Esophagus squamous epithelium (tissue), 4 donors: ENCODE data around the gene SLU7.

Experiments
- POLR2A ChIP-seq, 4 donors: fragments of 450-650 bp; IDR thresholded peaks; one replicate each; pipeline ENCODE4 v1.6.1; 2017; ENCODE audit warnings: antibody characterized with exemption in 4 of 4, mild to moderate bottlenecking in 4 of 4, moderate library complexity in 3 of 4
- TF ChIP-seq, protein P1 (sequence below), 6 experiments: fragments of 450-650 bp in 4 of 6; fragments of 200-600 bp in 2 of 6; sonication (generic) in 2 of 6; IDR thresholded peaks; one replicate each; pipeline ENCODE4 v1.5.1; 2016 to 2019; ENCODE audit warnings: antibody characterized with exemption in 6 of 6, mild to moderate bottlenecking in 4 of 6, moderate library complexity in 4 of 6

DNA sequence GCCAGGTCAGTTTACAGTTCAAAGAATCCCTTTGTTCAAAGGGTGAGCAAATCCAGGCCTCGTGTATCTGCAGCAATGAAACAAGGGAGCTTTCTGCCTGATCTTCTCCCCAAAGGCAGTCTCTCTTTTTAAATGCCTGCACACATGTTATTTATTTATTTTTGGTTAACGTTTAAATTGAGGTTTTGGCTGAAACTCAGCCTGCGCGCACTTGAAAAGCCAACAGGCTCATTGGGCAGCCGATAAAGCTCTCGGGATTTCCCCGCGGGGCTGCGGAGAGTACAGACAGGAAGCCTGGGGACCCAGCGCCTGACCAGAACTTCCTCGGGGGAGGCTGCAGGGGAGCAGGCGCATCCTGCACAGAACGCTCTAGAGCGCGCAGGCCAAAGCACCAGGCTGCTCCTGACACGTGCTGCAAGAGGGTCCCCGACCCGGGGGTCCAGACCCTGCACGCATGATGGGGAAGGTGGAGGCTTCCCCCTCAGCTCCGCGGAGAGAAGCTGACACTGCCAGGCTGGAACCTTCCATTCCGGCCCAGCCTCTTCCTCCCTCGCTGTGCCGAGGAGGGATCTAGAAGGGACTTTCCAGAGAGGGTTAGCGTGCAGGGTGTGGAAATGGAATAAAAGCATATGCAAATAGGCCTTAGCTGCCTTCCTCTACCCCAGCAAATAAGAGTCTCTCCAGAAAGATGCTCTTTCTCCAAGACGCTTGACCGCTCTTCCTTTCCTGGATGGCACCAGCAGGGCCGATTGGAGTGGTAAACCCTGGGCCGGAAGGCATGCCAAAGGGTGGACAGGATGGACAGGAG is 48.9 kb upstream of the SLU7 start:
- TF ChIP-seq, protein P1, sequence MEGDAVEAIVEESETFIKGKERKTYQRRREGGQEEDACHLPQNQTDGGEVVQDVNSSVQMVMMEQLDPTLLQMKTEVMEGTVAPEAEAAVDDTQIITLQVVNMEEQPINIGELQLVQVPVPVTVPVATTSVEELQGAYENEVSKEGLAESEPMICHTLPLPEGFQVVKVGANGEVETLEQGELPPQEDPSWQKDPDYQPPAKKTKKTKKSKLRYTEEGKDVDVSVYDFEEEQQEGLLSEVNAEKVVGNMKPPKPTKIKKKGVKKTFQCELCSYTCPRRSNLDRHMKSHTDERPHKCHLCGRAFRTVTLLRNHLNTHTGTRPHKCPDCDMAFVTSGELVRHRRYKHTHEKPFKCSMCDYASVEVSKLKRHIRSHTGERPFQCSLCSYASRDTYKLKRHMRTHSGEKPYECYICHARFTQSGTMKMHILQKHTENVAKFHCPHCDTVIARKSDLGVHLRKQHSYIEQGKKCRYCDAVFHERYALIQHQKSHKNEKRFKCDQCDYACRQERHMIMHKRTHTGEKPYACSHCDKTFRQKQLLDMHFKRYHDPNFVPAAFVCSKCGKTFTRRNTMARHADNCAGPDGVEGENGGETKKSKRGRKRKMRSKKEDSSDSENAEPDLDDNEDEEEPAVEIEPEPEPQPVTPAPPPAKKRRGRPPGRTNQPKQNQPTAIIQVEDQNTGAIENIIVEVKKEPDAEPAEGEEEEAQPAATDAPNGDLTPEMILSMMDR (IDR thresholded peaks at IDR 0.05) = no peak
- TF ChIP-seq POLR2A (IDR thresholded peaks at IDR 0.05) = peak in 1 of 4 donors; percentile 24
